Esophagus muscularis mucosa (tissue), 3 donors: ENCODE data around the gene GNG11.

Experiments
- POLR2A ChIP-seq: fragments of 450-650 bp; IDR thresholded peaks from one replicate; pipeline ENCODE4 v1.6.1; 2017; ENCODE audit warnings: antibody characterized with exemption, moderate library complexity, mild to moderate bottlenecking, low read depth
- TF ChIP-seq, protein P1 (sequence below), 3 experiments: fragments of 200-600 bp in 2 of 3; fragments of 450-650 bp in 1 of 3; sonication (generic) in 2 of 3; IDR thresholded peaks; one replicate each; pipeline ENCODE4 v1.5.1; 2017 to 2019; ENCODE audit warnings: antibody characterized with exemption in 3 of 3, mild to moderate bottlenecking in 2 of 3, moderate library complexity in 1 of 3

DNA sequence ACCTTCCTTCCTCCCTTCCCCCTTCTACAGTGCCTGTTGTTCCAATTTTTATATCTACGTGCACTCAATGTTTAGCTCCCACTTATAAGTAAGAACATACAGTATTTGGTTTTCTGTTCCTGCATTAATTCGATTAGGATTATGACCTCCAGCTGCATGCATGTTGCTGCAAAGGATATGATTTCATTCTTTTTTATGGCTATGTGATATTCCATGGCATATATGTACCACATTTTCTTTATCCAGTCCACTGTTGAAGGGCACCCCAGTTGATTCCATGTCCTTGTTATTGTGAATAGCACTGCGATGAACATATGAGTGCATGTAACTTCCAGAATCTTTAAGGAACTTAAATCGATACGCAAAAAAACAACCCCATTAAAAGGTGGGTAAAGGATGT is 42.7 kb downstream of the GNG11 start:
- no peak for TF ChIP-seq POLR2A
- TF ChIP-seq, protein P1, sequence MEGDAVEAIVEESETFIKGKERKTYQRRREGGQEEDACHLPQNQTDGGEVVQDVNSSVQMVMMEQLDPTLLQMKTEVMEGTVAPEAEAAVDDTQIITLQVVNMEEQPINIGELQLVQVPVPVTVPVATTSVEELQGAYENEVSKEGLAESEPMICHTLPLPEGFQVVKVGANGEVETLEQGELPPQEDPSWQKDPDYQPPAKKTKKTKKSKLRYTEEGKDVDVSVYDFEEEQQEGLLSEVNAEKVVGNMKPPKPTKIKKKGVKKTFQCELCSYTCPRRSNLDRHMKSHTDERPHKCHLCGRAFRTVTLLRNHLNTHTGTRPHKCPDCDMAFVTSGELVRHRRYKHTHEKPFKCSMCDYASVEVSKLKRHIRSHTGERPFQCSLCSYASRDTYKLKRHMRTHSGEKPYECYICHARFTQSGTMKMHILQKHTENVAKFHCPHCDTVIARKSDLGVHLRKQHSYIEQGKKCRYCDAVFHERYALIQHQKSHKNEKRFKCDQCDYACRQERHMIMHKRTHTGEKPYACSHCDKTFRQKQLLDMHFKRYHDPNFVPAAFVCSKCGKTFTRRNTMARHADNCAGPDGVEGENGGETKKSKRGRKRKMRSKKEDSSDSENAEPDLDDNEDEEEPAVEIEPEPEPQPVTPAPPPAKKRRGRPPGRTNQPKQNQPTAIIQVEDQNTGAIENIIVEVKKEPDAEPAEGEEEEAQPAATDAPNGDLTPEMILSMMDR (IDR thresholded peaks at IDR 0.05): no peak
